OCI-LY7 (cell line): ENCODE measurements around the gene PDE6D.

Experiments used
- EZH2phosphoT487 ChIP-seq: fragments of 200-600 bp; sonication (generic); IDR thresholded peaks from 2 replicates; pipeline ENCODE4 v1.6.1; 2018; ENCODE audit warnings: low read depth, borderline replicate concordance, mild to moderate bottlenecking, mixed run types, antibody characterized with exemption, low read length, moderate library complexity, mixed read lengths
- TF ChIP-seq, protein P1 (sequence below): fragments of 200-600 bp; sonication (generic); conservative IDR thresholded peaks from 2 replicates; pipeline ENCODE4 v1.5.1; 2014; ENCODE audit warnings: mild to moderate bottlenecking, antibody characterized with exemption, low read length, moderate library complexity, mixed read lengths

DNA sequence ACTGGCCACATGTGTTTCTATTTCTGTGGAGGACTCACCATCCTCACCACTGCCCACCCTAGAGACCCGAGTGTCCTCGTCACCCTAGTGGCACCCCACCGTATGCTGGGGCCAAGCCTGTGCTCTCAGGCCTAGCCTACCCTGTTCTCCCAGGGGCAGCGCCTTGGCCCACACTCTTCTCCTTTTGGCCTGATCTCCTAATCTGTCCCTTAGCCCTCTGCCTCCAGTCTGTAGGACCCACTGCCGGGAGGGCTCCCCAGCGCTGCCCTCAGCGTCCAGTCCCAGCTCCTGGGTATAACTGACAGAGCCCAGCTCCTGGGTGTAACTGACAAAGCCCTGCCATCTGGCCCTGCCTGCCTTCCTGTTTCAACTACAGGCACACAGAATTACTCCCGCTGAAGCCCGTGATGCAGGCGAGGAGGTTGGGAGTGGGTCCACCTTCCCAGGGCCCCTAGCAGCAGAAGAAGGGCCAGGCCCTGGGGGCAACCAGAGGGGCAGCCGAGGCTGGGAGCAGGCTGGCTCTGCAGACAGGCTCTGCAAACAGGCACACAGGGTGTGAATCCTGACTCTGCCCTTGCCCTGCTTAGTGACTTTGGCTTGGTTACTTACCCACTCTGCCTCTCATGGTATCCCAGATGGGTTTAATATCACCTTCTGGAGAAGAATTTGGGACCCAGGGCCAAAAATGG, 98.3 kb downstream of the PDE6D start:
- TF ChIP-seq, protein P1, sequence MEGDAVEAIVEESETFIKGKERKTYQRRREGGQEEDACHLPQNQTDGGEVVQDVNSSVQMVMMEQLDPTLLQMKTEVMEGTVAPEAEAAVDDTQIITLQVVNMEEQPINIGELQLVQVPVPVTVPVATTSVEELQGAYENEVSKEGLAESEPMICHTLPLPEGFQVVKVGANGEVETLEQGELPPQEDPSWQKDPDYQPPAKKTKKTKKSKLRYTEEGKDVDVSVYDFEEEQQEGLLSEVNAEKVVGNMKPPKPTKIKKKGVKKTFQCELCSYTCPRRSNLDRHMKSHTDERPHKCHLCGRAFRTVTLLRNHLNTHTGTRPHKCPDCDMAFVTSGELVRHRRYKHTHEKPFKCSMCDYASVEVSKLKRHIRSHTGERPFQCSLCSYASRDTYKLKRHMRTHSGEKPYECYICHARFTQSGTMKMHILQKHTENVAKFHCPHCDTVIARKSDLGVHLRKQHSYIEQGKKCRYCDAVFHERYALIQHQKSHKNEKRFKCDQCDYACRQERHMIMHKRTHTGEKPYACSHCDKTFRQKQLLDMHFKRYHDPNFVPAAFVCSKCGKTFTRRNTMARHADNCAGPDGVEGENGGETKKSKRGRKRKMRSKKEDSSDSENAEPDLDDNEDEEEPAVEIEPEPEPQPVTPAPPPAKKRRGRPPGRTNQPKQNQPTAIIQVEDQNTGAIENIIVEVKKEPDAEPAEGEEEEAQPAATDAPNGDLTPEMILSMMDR: no peak
- no peak for TF ChIP-seq EZH2phosphoT487
